Activated gamma-delta T cell treated with Interleukin-2 at 50 U/mL for 16 hours (primary cell): ENCODE data around the gene KLF13.
A peak's percentile ranks its signal among the peaks of the same experiment; 100 is the strongest.
"Not testable (repeated sequence)": the region's sequence is repeated elsewhere in the genome, so short reads cannot be mapped to it uniquely, and the experiment has no call there.

Experiments used
- DNase-seq: peaks from one replicate; pipeline ENCODE4 v3.0.0-alpha.2; 2020

KLF13 gene

GRCh38 chr15:31347981-31348803 is 21.6 kb downstream of the KLF13 start:
- no peak for DNase-seq

GRCh38 chr15:31349233-31350141 is 22.9 kb downstream of the KLF13 start:
- no peak for DNase-seq

- DNase-seq = no peak
Measured at GRCh38 chr15:31350771-31351170, 24.1 kb downstream of the KLF13 start.

GRCh38 chr15:31352339-31352751 is 25.7 kb downstream of the KLF13 start:
- no peak for DNase-seq

GRCh38 chr15:31352911-31353811 is 26.5 kb downstream of the KLF13 start:
- peak; percentile 42 for DNase-seq

- DNase-seq = no peak
Measured at GRCh38 chr15:31353931-31354330, 27.3 kb downstream of the KLF13 start.

GRCh38 chr15:31356097-31356496 is 29.5 kb downstream of the KLF13 start:
- not testable (repeated sequence) for DNase-seq

GRCh38 chr15:31357148-31357547 is 30.5 kb downstream of the KLF13 start:
- DNase-seq = no peak

- DNase-seq = no peak
Measured at GRCh38 chr15:31358163-31358562, 31.5 kb downstream of the KLF13 start.

- no peak for DNase-seq
Measured at GRCh38 chr15:31358957-31359701, 32.5 kb downstream of the KLF13 start.

GRCh38 chr15:31359702-31360111 is 33.1 kb downstream of the KLF13 start:
- DNase-seq = no peak

GRCh38 chr15:31360158-31360561 is 33.5 kb downstream of the KLF13 start:
- DNase-seq = no peak

GRCh38 chr15:31360843-31361763 is 34.5 kb downstream of the KLF13 start:
- peak; percentile 88 for DNase-seq

GRCh38 chr15:31361764-31362515 is 35.3 kb downstream of the KLF13 start:
- DNase-seq = no peak

GRCh38 chr15:31362886-31363285 is 36.3 kb downstream of the KLF13 start:
- DNase-seq = no peak

GRCh38 chr15:31364301-31365031 is 37.8 kb downstream of the KLF13 start:
- no peak for DNase-seq

- DNase-seq = no peak
Measured at GRCh38 chr15:31365032-31365654, 38.5 kb downstream of the KLF13 start.

- peak; percentile 72 for DNase-seq
Measured at GRCh38 chr15:31365655-31366127, 39.1 kb downstream of the KLF13 start.
